HepG2 (cell line): ENCODE results near the gene TFAM. TPM values are rescaled to one million over a fixed set of nuclear protein-coding genes. Genes with fewer than 3 reads are reported as not detected.

Experiments
- CERS6 ChIP-seq: sonication (generic); formaldehyde crosslinking; IDR thresholded peaks from 2 replicates; pipeline ENCODE4 v1.5.0; 2020; ENCODE audit warnings: missing genetic modification reagents
- FOXK1 ChIP-seq: sonication (generic); formaldehyde crosslinking; IDR thresholded peaks from 2 replicates; pipeline ENCODE4 v1.4.0; 2020; ENCODE audit warnings: low read depth, missing genetic modification reagents, borderline replicate concordance
- HINFP ChIP-seq: sonication (generic); formaldehyde crosslinking; IDR thresholded peaks from 2 replicates; pipeline ENCODE4 v1.4.0; 2020; ENCODE audit warnings: low read depth, mild to moderate bottlenecking, missing genetic modification reagents
- KAT2B ChIP-seq: fragments of 150-350 bp; IDR thresholded peaks from 2 replicates; pipeline ENCODE4 v1.6.1; 2014; ENCODE audit warnings: low read depth, low read length, borderline replicate concordance
- KLF12 ChIP-seq: sonication (generic); formaldehyde crosslinking; IDR thresholded peaks from 2 replicates; pipeline ENCODE4 v1.4.0; 2020; ENCODE audit warnings: missing genetic modification reagents, borderline replicate concordance
- KLF6 ChIP-seq: IDR thresholded peaks from 2 replicates; pipeline ENCODE4 v1.8.0; 2016; ENCODE audit warnings: missing biosample characterization, missing genetic modification reagents
- NFYC ChIP-seq: IDR thresholded peaks from 2 replicates; pipeline ENCODE4 v1.6.1; 2016; ENCODE audit warnings: missing genetic modification reagents, missing compliant biosample characterization
- PHF21A ChIP-seq: sonication (generic); formaldehyde crosslinking; IDR thresholded peaks from 2 replicates; pipeline ENCODE4 v1.5.0; 2020; ENCODE audit warnings: mild to moderate bottlenecking, missing genetic modification reagents
- PRDM4 ChIP-seq: sonication (generic); formaldehyde crosslinking; IDR thresholded peaks from 2 replicates; pipeline ENCODE4 v1.9.0; 2021; ENCODE audit warnings: missing genetic modification reagents, borderline replicate concordance
- SALL1 ChIP-seq: sonication (generic); formaldehyde crosslinking; IDR thresholded peaks from 2 replicates; pipeline ENCODE4 v1.8.0; 2022; ENCODE audit warnings: mild to moderate bottlenecking, missing genetic modification reagents
- SKI ChIP-seq: fragments of 450-650 bp; IDR thresholded peaks from one replicate; pipeline ENCODE4 v1.6.1; 2018; ENCODE audit warnings: mild to moderate bottlenecking; ENCODE audit not compliant: partially characterized antibody
- ZFP90 ChIP-seq: sonication (generic); formaldehyde crosslinking; IDR thresholded peaks from 2 replicates; pipeline ENCODE4 v1.8.0; 2022; ENCODE audit warnings: missing genetic modification reagents, mild to moderate bottlenecking, inconsistent platforms, borderline replicate concordance
- ZIK1 ChIP-seq: sonication (generic); formaldehyde crosslinking; IDR thresholded peaks from 2 replicates; pipeline ENCODE4 v1.5.0; 2020; ENCODE audit warnings: mild to moderate bottlenecking, low read depth, missing genetic modification reagents, borderline replicate concordance
- ZMAT3 ChIP-seq: sonication (generic); formaldehyde crosslinking; conservative IDR thresholded peaks from 2 replicates; pipeline ENCODE4 v1.7.0; 2021; ENCODE audit warnings: missing genetic modification reagents
- ZMYM3 ChIP-seq: sonication (generic); formaldehyde crosslinking; IDR thresholded peaks from 2 replicates; pipeline ENCODE4 v1.5.1; 2020; ENCODE audit warnings: mild to moderate bottlenecking, missing genetic modification reagents
- ZNF225 ChIP-seq: sonication (generic); formaldehyde crosslinking; IDR thresholded peaks from 2 replicates; pipeline ENCODE4 v1.4.0; 2020; ENCODE audit warnings: mild to moderate bottlenecking, missing genetic modification reagents
- ZNF501 ChIP-seq: sonication (generic); formaldehyde crosslinking; IDR thresholded peaks from 2 replicates; pipeline ENCODE4 v1.5.1; 2020; ENCODE audit warnings: mild to moderate bottlenecking, moderate library complexity, missing genetic modification reagents
- ZNF598 ChIP-seq: sonication (generic); formaldehyde crosslinking; IDR thresholded peaks from 2 replicates; pipeline ENCODE4 v1.5.1; 2020; ENCODE audit warnings: mild to moderate bottlenecking, missing genetic modification reagents, borderline replicate concordance
- ZNF619 ChIP-seq: sonication (generic); formaldehyde crosslinking; IDR thresholded peaks from 2 replicates; pipeline ENCODE4 v1.4.0; 2020; ENCODE audit warnings: mild to moderate bottlenecking, missing genetic modification reagents
- ZNF7 ChIP-seq: IDR thresholded peaks from 2 replicates; pipeline ENCODE4 v1.6.1; 2016; ENCODE audit warnings: missing biosample characterization, missing genetic modification reagents
- polyA plus RNA-seq, 8 experiments: library from polyadenylated mRNA; depleted of rRNA in 3 of 8; stranded (reverse) in 7 of 8; unstranded in 1 of 8; fragments of >200 nt; fragmentation: Illumina TruSeq in 4 of 8; extraction: Trizol in 4 of 8; gene quantifications; 2 replicates each; pipeline versions ENCODE4 v1.2.1 to v1.2.3, GENCODE V29; 2011 to 2016; ENCODE audit warnings: low read depth in 4 of 8, missing spikeins in 1 of 8, mixed read lengths in 1 of 8; ENCODE audit not compliant: insufficient read depth in 1 of 8
- total RNA-seq, 5 experiments: library from RNA; depleted of rRNA; stranded (reverse); fragments of >200 nt; fragmentation: Illumina TruSeq; extraction: Trizol; gene quantifications; 2 replicates each; pipeline ENCODE4 v1.2.3, GENCODE V29; 2016; ENCODE audit warnings: low read depth in 1 of 5
- TF ChIP-seq, protein P1 (sequence below): sonication (generic); formaldehyde crosslinking; IDR thresholded peaks from 2 replicates; pipeline ENCODE4 v1.4.0; 2020; ENCODE audit warnings: missing genetic modification reagents
- TF ChIP-seq, protein P2 (sequence below): sonication (generic); formaldehyde crosslinking; IDR thresholded peaks from 2 replicates; pipeline ENCODE4 v1.5.0; 2020; ENCODE audit warnings: missing genetic modification reagents, mild to moderate bottlenecking, borderline replicate concordance

TFAM gene
- total and polyA plus RNA-seq, 2 of the 13 experiments (the other 11 are each of a cell fraction or from before 2014, with no cell fraction given) = 18.4 to 125 TPM

- TF ChIP-seq, protein P1, sequence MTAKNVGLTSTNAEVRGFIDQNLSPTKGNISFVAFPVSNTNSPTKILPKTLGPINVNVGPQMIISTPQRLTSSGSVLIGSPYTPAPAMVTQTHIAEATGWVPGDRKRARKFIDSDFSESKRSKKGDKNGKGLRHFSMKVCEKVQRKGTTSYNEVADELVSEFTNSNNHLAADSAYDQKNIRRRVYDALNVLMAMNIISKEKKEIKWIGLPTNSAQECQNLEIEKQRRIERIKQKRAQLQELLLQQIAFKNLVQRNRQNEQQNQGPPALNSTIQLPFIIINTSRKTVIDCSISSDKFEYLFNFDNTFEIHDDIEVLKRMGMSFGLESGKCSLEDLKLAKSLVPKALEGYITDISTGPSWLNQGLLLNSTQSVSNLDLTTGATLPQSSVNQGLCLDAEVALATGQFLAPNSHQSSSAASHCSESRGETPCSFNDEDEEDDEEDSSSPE = peak; percentile 68; the same call in 1 of the 2 replicates
- TF ChIP-seq ZFP90 (peak; percentile 62; the same call in 1 of the 2 replicates), ZIK1 (CRISPR knock-in tag) (peak; percentile 41; the same call in 1 of the 2 replicates), CERS6 (CRISPR knock-in tag) (no peak), ZMAT3 (CRISPR knock-in tag) (peak; percentile 66; the same call in 1 of the 2 replicates), FOXK1 (peak; percentile 81; the same call in 1 of the 2 replicates), PRDM4 (CRISPR knock-in tag) (no peak), PHF21A (CRISPR knock-in tag) (peak; percentile 91), HINFP (CRISPR knock-in tag) (0 out of 2 replicates have a peak, but pooled peaks have one; percentile 51), ZNF598 (peak; percentile 88; the same call in 1 of the 2 replicates), ZNF501 (CRISPR knock-in tag) (peak; percentile 87), NFYC (no peak; the same call in 1 of the 2 replicates), ZNF619 (CRISPR knock-in tag) (0 out of 2 replicates have a peak, but pooled peaks have one; percentile 6), KLF12 (CRISPR knock-in tag) (peak; percentile 56; the same call in 1 of the 2 replicates), KLF6 (CRISPR knock-in tag) (peak; percentile 69), ZNF225 (CRISPR knock-in tag) (peak; percentile 20; the same call in 1 of the 2 replicates), KAT2B (no peak), ZMYM3 (peak; percentile 70; the same call in 1 of the 2 replicates), SALL1 (peak; percentile 81), ZNF7 (no peak), SKI (peak; percentile 20)
- TF ChIP-seq, protein P2, sequence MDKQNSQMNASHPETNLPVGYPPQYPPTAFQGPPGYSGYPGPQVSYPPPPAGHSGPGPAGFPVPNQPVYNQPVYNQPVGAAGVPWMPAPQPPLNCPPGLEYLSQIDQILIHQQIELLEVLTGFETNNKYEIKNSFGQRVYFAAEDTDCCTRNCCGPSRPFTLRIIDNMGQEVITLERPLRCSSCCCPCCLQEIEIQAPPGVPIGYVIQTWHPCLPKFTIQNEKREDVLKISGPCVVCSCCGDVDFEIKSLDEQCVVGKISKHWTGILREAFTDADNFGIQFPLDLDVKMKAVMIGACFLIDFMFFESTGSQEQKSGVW = no peak
Measured at GRCh38 chr10:58384999-58385783, at the start of gene TFAM (continued).
